Measurements from ENCODE around the gene BTN2A1. TPM values are rescaled to one million over a fixed set of nuclear protein-coding genes. Genes with fewer than 3 reads are reported as not detected.

Gene BTN2A1
- total RNA-seq, 2 experiments from 2014 or later: 15.4 to 23.4 TPM

DNA sequence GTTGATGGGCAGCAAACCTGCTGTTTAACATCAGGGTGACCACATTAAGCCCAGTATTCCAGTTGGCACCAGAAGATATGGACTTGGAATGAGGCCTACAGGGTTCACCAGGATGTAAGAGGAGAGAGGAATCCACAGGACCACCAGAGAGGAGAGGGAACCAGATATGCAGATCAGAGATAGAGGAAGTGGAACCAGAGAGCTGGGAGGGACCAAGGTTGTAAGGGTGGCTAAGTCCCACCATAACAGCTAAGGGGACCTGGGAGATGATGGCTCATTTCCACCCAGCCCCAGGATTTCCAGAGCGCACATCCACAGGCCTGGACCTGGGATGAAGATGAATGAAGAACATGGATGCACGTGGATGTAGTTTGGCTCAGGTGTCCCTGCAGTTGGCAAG lies 11.1 kb downstream of the BTN2A1 start:
- no peak for TF ChIP-seq EZH2phosphoT487 (IDR thresholded peaks at IDR 0.05; ENCODE audit: borderline replicate concordance, low read depth, low read length)
- no peak for TF ChIP-seq CTCF (conservative IDR thresholded peaks at IDR 0.05; ENCODE audit: low read length)
- no peak for DNase-seq (ENCODE audit: low spot score)
- no peak overlapping the region for H3K4me3 ChIP-seq (ENCODE audit: low read depth, low read length, poor library complexity, severe bottlenecking)
- BruUV-seq (replicated peaks): TSS peak; percentile 32
- H3K4me1 ChIP-seq (ENCODE audit: insufficient read depth, low read length, poor library complexity, severe bottlenecking): peaks cover 18% of the 10 kb centered on the region
- H3K9me2 ChIP-seq (ENCODE audit: insufficient read depth, low read length): no peaks in the 10 kb centered on the region
- H2AFZ ChIP-seq (ENCODE audit: low read length): no peak overlapping the region
- no peaks in the 10 kb centered on the region for H4K20me1 ChIP-seq (ENCODE audit: insufficient read depth, low read length)
- H3K4me2 ChIP-seq (ENCODE audit: low read length): peak overlapping the region; percentile 12; the same call in 1 of the 2 replicates
- no peak overlapping the region for H3K27ac ChIP-seq (ENCODE audit: low read depth, low read length, poor library complexity, severe bottlenecking)
- H3K79me2 ChIP-seq (ENCODE audit: insufficient read depth, low read depth, low read length): no peaks in the 10 kb centered on the region
- H3K36me3 ChIP-seq (ENCODE audit: insufficient read depth, low read length): peaks cover 92% of the 10 kb centered on the region
- POLR2A ChIA-PET: interaction anchor here (0.6 kb wide), 1 partner anchor 144 kb away, joined by 3 read pairs; no protein-coding TSS in a partner anchor
- peaks cover 21% of the 10 kb centered on the region for H3K9me3 ChIP-seq (ENCODE audit: low read length)
- intact Hi-C loops (cut with micrococcal nuclease; ENCODE audit: unreplicated experiment): no loop called here
- CTCF ChIA-PET (ENCODE audit: unreplicated experiment): no interaction called here

- intact Hi-C loops (cut with micrococcal nuclease; ENCODE audit: unreplicated experiment): loop anchor here (5.0 kb wide), 1 partner anchor 108 kb away; no protein-coding TSS in a partner anchor
- CTCF ChIA-PET (ENCODE audit: unreplicated experiment): no interaction called here
- BruUV-seq (replicated peaks): no TSS peak
These were observed 12.9 kb downstream of the BTN2A1 start for GRCh38 chr6:26470643-26471042.

More at GRCh38 chr6:26470643-26471042, 12.9 kb downstream of the BTN2A1 start:
- TF ChIP-seq EZH2phosphoT487 (IDR thresholded peaks at IDR 0.05; ENCODE audit: borderline replicate concordance, low read depth, low read length) (no peak), CTCF (conservative IDR thresholded peaks at IDR 0.05; ENCODE audit: low read length) (no peak)
- no peak overlapping the region for H3K4me2 ChIP-seq (ENCODE audit: low read length)
- H3K4me3 ChIP-seq (ENCODE audit: low read depth, low read length, poor library complexity, severe bottlenecking): no peak overlapping the region
- DNase-seq (ENCODE audit: low spot score): no peak
- H3K79me2 ChIP-seq (ENCODE audit: insufficient read depth, low read depth, low read length): no peaks in the 10 kb centered on the region; the same call in 1 of the 2 replicates
- no peak overlapping the region for H2AFZ ChIP-seq (ENCODE audit: low read length)
- POLR2A ChIA-PET: interaction anchor here (0.7 kb wide), 1 partner anchor 66 kb away, joined by 3 read pairs; no protein-coding TSS in a partner anchor
- H3K36me3 ChIP-seq (ENCODE audit: insufficient read depth, low read length): peaks cover 74% of the 10 kb centered on the region
- no peaks in the 10 kb centered on the region for H3K9me2 ChIP-seq (ENCODE audit: insufficient read depth, low read length)
- peaks cover 31% of the 10 kb centered on the region for H3K4me1 ChIP-seq (ENCODE audit: insufficient read depth, low read length, poor library complexity, severe bottlenecking)
- peaks cover 21% of the 10 kb centered on the region for H3K9me3 ChIP-seq (ENCODE audit: low read length)
- no peaks in the 10 kb centered on the region for H4K20me1 ChIP-seq (ENCODE audit: insufficient read depth, low read length)
- H3K27ac ChIP-seq (ENCODE audit: low read depth, low read length, poor library complexity, severe bottlenecking): no peak overlapping the region
